Fibroblast of lung (primary cell): ENCODE results near the gene MYOT. TPM values are rescaled to one million over a fixed set of nuclear protein-coding genes. Genes with fewer than 3 reads are reported as not detected.
"Not testable (repeated sequence)": the region's sequence is repeated elsewhere in the genome, so short reads cannot be mapped to it uniquely, and the experiment has no call there.

Experiments used
- DNase-seq, 2 donors: peaks; one replicate each; pipeline versions ENCODE4 v3.0.0 to v3.0.0-alpha.2; 2010; ENCODE audit warnings: low read depth in 2 of 2
- H2AFZ ChIP-seq: 2 replicates; pipeline ENCODE4 v1.5.1; 2012; ENCODE audit warnings: low read length, control low read depth, inconsistent platforms
- H3K27ac ChIP-seq: 2 replicates; pipeline ENCODE4 v1.5.1; 2011; ENCODE audit warnings: low read length, control low read depth; ENCODE audit not compliant: insufficient read depth
- H3K27me3 ChIP-seq: 2 replicates; pipeline ENCODE4 v1.5.1; 2011; ENCODE audit warnings: mild to moderate bottlenecking, low read length; ENCODE audit not compliant: control insufficient read depth, insufficient read depth
- H3K36me3 ChIP-seq: 2 replicates; pipeline ENCODE4 v1.5.1; 2011; ENCODE audit warnings: low read length; ENCODE audit not compliant: control insufficient read depth, insufficient read depth
- H3K4me1 ChIP-seq: 2 replicates; pipeline ENCODE4 v1.5.1; 2011; ENCODE audit warnings: low read length; ENCODE audit not compliant: control insufficient read depth, insufficient read depth; ENCODE audit errors: extremely low read depth
- H3K4me2 ChIP-seq: 2 replicates; pipeline ENCODE4 v1.5.1; 2011; ENCODE audit warnings: low read length, control low read depth; ENCODE audit not compliant: insufficient read depth; ENCODE audit errors: extremely low read depth
- H3K4me3 ChIP-seq, 4 experiments: fragments of 200-600 bp in 1 of 4; sonication (generic) in 1 of 4; replicated peaks in 1 of 4; 2 replicates each; pipeline ENCODE4 v1.5.1; 2011 to 2016; ENCODE audit warnings: low read length in 4 of 4, low read depth in 3 of 4, mild to moderate bottlenecking in 3 of 4, control low read depth in 2 of 4, inconsistent platforms in 1 of 4, mixed read lengths in 1 of 4; ENCODE audit not compliant: insufficient read depth in 1 of 4; ENCODE audit errors: control extremely low read depth in 1 of 4
- H3K79me2 ChIP-seq: 2 replicates; pipeline ENCODE4 v1.5.1; 2012; ENCODE audit warnings: mild to moderate bottlenecking, low read length, inconsistent platforms; ENCODE audit not compliant: control insufficient read depth, insufficient read depth
- H3K9ac ChIP-seq: 2 replicates; pipeline ENCODE4 v1.5.1; 2011; ENCODE audit warnings: mild to moderate bottlenecking, low read length, control low read depth; ENCODE audit not compliant: insufficient read depth
- H3K9me3 ChIP-seq: 2 replicates; pipeline ENCODE4 v1.5.1; 2012; ENCODE audit warnings: low read depth, low read length; ENCODE audit not compliant: control insufficient read depth, insufficient read depth
- H4K20me1 ChIP-seq: 2 replicates; pipeline ENCODE4 v1.5.1; 2011; ENCODE audit warnings: low read length; ENCODE audit not compliant: control insufficient read depth, insufficient read depth; ENCODE audit errors: extremely low read depth
- EZH2 ChIP-seq: IDR thresholded peaks from 2 replicates; pipeline ENCODE4 v1.5.1; 2012; ENCODE audit warnings: low read length, control low read depth, mild to moderate bottlenecking; ENCODE audit errors: missing control alignments
- polyA plus RNA-seq, 2 donors: library from polyadenylated mRNA; depleted of rRNA in 1 of 2; stranded (reverse) in 1 of 2; unstranded in 1 of 2; fragments of >200 nt; gene quantifications; 2 replicates each; pipeline ENCODE4 v1.2.1, GENCODE V29; 2011 to 2012; ENCODE audit warnings: missing spikeins in 1 of 2
- total RNA-seq: library from RNA; depleted of rRNA; stranded (reverse); fragments of >200 nt; gene quantifications from 2 replicates; pipeline ENCODE4 v1.2.1, GENCODE V29; 2014
- TF ChIP-seq, protein P1 (sequence below), 2 donors: IDR thresholded peaks in 1 of 2; conservative IDR thresholded peaks in 1 of 2; 1 replicate in 1 of 2; 2 replicates in 1 of 2; pipeline ENCODE4 v1.5.1; 2011 to 2012; ENCODE audit warnings: low read length in 2 of 2, control low read depth in 1 of 2, inconsistent platforms in 1 of 2, low read depth in 1 of 2, mild to moderate bottlenecking in 1 of 2

Gene MYOT
- total and polyA plus RNA-seq, 2 donors (not counting 1 experiment from before 2014, with no cell fraction given) = not detected

DNA sequence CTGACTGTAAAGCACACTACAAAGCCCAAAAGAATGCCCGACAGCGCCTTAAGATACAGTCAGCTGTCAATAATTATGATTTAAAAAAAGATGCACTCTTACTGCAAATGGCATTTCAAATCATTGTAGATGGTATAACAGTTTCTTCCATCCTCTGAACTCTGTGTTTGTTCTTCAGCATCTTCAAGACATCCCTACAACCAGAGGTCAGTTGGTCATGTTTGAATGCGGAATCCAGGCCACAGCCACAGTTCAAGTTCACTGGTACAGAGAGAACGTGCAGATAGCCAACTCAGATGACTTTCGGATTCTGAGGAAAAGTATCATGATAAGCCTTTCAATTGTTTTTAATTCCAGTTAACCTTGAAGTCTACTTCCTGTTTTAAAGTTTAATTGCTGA lies 8.7 kb upstream of the MYOT start:
- H3K9me3 ChIP-seq = no peaks in the 10 kb centered on the region
- H4K20me1 ChIP-seq = no peaks in the 10 kb centered on the region
- no peak overlapping the region for H3K4me3 ChIP-seq
- no peaks in the 10 kb centered on the region for H3K79me2 ChIP-seq
- H3K27ac ChIP-seq = no peak overlapping the region
- no peaks in the 10 kb centered on the region for H3K27me3 ChIP-seq
- no peak overlapping the region for H3K9ac ChIP-seq
- DNase-seq = no peak
- TF ChIP-seq EZH2 = no peak
- H2AFZ ChIP-seq = peak overlapping the region; percentile 81
- H3K4me2 ChIP-seq = peak overlapping the region; percentile 64
- no peaks in the 10 kb centered on the region for H3K36me3 ChIP-seq
- H3K4me1 ChIP-seq = peaks cover 2% of the 10 kb centered on the region

DNA sequence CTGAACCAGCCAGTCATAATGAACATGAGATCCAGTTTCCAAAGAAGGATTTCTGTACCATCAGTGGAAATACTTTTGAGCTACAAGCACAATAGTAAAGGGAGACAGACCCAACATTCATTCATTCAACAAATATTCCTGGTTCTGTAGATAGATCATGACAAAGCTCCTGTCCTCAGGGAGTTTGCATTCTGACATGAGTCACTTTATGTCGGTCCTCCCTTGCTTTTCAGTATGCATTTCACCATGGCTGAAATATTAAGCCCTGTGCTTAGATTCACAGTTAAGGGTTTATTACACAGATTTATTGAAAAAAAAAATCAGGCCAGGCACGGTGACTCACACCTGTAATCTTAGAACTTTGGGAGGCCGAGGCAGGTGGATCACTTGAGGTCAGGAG lies 5.4 kb upstream of the MYOT start:
- TF ChIP-seq, protein P1, sequence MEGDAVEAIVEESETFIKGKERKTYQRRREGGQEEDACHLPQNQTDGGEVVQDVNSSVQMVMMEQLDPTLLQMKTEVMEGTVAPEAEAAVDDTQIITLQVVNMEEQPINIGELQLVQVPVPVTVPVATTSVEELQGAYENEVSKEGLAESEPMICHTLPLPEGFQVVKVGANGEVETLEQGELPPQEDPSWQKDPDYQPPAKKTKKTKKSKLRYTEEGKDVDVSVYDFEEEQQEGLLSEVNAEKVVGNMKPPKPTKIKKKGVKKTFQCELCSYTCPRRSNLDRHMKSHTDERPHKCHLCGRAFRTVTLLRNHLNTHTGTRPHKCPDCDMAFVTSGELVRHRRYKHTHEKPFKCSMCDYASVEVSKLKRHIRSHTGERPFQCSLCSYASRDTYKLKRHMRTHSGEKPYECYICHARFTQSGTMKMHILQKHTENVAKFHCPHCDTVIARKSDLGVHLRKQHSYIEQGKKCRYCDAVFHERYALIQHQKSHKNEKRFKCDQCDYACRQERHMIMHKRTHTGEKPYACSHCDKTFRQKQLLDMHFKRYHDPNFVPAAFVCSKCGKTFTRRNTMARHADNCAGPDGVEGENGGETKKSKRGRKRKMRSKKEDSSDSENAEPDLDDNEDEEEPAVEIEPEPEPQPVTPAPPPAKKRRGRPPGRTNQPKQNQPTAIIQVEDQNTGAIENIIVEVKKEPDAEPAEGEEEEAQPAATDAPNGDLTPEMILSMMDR (conservative IDR thresholded peaks at IDR 0.05 in 1 of 2, IDR thresholded peaks at IDR 0.05 in 1 of 2; ENCODE audit: low read depth in 1 of 2, low read length in 2 of 2) = no peak
- no peak for TF ChIP-seq EZH2
- H3K27me3 ChIP-seq = no peaks in the 10 kb centered on the region

DNA sequence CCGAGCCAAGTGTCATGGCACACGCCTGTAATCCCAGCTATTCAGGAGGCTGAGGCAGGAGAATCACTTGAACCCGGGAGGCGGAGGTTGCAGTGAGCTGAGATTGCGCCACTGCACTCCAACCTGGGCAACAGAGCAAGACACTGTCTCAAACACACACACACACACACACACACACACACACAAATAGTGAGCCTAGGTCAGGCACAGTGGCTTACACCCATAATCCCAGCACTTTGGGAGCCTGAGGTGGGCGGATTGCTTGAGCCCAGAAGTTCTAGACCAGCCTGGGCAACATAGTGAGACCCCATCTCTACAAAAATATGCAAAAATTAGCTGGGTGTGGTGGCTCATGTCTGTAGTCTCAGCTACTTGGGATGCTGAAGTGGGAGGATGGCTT lies 4.0 kb upstream of the MYOT start:
- not testable (repeated sequence) for H3K4me3 ChIP-seq, DNase-seq, H3K4me1 ChIP-seq, H2AFZ ChIP-seq, H3K9ac ChIP-seq, H3K79me2 ChIP-seq, H3K36me3 ChIP-seq, H3K27ac ChIP-seq, H4K20me1 ChIP-seq, H3K9me3 ChIP-seq, H3K4me2 ChIP-seq, H3K27me3 ChIP-seq

More for the DNA sequence above, 5.4 kb upstream of the MYOT start:
- no peak overlapping the region for H3K27ac ChIP-seq
- no peak for DNase-seq
- H3K79me2 ChIP-seq = no peaks in the 10 kb centered on the region
- no peak overlapping the region for H3K4me2 ChIP-seq
- no peak overlapping the region for H3K9ac ChIP-seq
- no peak overlapping the region for H3K4me3 ChIP-seq
- H2AFZ ChIP-seq = no peak overlapping the region
- H3K4me1 ChIP-seq = peaks cover 2% of the 10 kb centered on the region
- H3K36me3 ChIP-seq = no peaks in the 10 kb centered on the region
- no peaks in the 10 kb centered on the region for H3K9me3 ChIP-seq
- no peaks in the 10 kb centered on the region for H4K20me1 ChIP-seq

DNA sequence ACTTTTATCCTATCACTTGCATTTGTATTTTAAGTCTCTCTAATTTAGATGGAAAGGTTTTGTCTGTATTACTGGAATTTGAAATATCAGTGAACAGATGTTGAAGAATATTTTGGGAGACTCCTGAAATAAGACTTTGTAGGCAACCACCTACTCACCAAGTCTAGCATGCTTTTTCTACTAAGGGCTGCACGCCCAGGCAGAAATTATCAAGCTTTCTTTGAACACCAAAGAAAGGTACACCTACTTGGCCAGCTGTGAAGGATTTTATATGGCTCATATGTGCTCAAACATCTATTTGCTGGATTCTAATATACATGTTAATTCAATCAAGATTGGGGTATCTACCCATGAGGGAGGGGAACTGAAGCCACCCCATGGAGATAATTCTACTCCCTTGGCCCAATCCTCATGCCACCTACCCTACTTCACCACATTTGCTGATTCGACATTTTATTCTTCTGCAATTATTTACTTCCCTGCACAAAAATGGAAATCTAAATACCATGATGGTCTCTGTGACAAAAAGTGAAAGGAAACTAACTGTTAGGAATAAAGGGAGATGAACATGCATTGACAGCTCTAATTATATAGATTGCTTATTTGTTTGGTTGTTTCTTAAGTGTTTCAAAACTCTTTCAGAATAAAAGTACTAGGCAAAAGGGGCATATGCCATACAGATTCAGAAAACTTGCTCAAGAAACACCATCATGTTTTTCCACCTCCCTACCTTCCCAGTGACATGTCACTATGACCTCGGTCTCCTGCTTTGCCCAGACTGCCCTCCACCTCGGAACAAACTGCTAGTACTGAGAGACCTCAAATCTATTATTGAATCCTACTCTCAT lies 895 bp upstream of the MYOT start:
- H3K79me2 ChIP-seq = no peaks in the 10 kb centered on the region
- H3K27me3 ChIP-seq = no peaks in the 10 kb centered on the region
- no peak overlapping the region for H3K27ac ChIP-seq
- H3K9ac ChIP-seq = no peak overlapping the region
- no peak overlapping the region for H3K4me2 ChIP-seq
- H4K20me1 ChIP-seq = no peaks in the 10 kb centered on the region
- no peaks in the 10 kb centered on the region for H3K4me1 ChIP-seq
- H2AFZ ChIP-seq = no peak overlapping the region
- H3K4me3 ChIP-seq = no peak overlapping the region
- no peaks in the 10 kb centered on the region for H3K9me3 ChIP-seq
- TF ChIP-seq, protein P1 (conservative IDR thresholded peaks at IDR 0.05 in 1 of 2, IDR thresholded peaks at IDR 0.05 in 1 of 2; ENCODE audit: low read depth in 1 of 2, low read length in 2 of 2) = no peak
- no peak for TF ChIP-seq EZH2
- H3K36me3 ChIP-seq = no peaks in the 10 kb centered on the region
- DNase-seq = no peak
